GM12801 (cell line): ENCODE measurements around the gene FAM241A.

Experiments
- TF ChIP-seq, protein P1 (sequence below): IDR thresholded peaks from one replicate; pipeline ENCODE4 v1.5.1; 2011; ENCODE audit warnings: control low read depth; ENCODE audit not compliant: insufficient read length; ENCODE audit errors: extremely low read depth

FAM241A gene

DNA sequence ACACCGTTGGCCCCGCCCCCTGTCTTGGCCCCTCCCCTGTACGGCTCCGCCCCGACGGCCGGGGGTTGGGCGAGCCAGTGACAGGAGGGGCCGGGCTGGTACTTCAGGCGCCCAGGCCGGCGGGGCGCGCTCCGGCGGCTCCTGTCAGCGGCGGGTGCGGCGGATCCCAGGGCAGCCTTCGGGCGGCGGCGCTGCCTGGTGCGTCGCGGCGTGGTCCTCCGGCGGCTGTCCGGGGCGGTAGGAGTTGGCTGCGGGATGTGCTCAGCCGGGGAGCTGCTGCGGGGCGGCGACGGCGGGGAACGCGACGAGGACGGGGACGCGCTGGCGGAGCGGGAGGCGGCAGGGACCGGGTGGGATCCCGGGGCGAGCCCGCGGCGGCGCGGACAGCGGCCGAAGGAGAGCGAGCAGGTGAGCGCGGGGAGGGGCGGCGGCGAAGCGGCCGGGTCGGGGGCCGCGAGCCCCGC, at the start of gene FAM241A:
Gene FAM241A, plus strand, starts transcription at position 129 of the 464 bp plus-strand sequence. Its CDS starts 127 bp downstream, at position 256.
- TF ChIP-seq, protein P1, sequence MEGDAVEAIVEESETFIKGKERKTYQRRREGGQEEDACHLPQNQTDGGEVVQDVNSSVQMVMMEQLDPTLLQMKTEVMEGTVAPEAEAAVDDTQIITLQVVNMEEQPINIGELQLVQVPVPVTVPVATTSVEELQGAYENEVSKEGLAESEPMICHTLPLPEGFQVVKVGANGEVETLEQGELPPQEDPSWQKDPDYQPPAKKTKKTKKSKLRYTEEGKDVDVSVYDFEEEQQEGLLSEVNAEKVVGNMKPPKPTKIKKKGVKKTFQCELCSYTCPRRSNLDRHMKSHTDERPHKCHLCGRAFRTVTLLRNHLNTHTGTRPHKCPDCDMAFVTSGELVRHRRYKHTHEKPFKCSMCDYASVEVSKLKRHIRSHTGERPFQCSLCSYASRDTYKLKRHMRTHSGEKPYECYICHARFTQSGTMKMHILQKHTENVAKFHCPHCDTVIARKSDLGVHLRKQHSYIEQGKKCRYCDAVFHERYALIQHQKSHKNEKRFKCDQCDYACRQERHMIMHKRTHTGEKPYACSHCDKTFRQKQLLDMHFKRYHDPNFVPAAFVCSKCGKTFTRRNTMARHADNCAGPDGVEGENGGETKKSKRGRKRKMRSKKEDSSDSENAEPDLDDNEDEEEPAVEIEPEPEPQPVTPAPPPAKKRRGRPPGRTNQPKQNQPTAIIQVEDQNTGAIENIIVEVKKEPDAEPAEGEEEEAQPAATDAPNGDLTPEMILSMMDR, result no peak

DNA sequence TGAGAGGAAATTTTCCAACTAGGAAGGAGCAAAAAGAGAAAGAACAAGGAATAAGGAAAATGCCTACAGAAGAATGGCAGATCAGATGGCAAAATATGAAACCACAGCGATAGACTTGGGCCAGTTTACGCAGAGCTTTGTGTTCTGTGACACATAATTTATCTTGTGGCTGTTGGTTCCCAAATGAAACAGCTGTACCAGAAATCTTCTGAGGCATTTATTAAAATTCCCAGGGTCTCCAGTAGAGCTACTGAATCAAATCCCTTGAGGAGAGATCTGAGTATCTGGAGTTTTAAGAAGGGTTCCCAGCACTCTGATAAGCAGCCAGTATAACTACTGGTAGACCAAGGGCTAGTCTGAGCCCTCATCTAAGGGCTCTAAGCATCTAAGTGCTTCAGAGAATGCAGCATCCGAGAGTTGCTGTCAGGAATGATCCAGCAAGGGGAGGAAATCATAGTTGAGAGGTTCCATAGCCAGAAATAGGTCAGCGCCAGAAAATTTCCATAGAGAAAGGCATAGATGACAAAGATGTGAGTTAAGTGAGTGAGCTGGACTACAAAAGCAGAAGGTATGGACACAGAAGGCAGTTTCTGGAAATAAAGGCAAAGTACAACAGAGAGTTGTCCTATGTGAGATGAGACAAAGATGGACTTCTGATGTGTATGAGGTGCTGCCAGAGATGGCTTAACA, 46.3 kb upstream of the FAM241A start:
- TF ChIP-seq, protein P1, result no peak

DNA sequence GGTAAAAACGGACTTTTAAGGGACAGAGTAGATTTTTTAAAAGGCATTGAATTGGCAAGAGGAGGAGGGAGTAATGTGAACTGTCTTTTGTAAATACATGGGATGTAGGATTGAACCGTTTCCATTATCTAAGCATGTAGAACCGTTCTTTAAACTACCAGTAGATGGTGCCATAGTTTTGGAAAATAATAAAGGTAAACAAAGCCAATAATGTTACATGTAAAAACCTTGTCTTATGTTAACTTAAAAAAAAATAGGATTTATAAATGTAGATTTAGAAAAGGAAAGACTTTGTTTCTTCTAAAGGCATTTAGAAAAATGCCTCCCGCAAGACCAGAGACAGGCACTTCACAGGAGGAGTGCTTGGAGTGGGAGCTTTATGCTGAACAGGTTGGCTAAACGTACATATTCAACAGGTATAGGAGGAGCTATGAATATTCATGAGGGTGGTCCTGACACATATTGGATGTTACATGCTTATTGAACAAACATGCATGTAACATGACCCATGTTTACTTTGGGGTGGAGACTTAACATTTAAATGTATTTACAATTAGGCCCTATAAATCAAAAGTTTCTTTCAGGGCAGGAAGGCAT, 45.5 kb upstream of the FAM241A start:
- TF ChIP-seq, protein P1, result no peak

DNA sequence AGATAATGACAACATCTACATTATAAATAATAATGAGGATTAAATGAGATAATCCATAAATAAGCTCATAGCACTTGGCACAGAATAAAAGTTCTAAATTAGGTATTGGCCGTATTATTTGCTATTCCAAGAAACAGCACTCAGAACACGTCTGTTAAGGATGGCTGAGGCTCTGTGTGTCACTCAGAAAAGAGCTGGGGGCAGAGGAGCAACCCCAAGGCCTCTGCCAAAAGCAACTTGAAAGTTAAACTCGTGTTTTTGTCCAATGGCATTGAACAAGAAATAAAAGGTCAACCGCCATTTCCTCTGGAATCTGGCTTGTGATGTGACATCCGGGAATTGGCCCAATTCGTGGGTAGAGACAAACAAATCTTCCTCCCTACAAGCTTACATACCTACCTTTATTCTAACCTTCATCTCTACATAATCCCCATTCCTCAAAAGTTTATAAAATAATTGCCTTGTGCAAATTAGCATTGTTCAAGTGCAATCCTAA, 42.3 kb upstream of the FAM241A start:
- TF ChIP-seq, protein P1, result no peak

DNA sequence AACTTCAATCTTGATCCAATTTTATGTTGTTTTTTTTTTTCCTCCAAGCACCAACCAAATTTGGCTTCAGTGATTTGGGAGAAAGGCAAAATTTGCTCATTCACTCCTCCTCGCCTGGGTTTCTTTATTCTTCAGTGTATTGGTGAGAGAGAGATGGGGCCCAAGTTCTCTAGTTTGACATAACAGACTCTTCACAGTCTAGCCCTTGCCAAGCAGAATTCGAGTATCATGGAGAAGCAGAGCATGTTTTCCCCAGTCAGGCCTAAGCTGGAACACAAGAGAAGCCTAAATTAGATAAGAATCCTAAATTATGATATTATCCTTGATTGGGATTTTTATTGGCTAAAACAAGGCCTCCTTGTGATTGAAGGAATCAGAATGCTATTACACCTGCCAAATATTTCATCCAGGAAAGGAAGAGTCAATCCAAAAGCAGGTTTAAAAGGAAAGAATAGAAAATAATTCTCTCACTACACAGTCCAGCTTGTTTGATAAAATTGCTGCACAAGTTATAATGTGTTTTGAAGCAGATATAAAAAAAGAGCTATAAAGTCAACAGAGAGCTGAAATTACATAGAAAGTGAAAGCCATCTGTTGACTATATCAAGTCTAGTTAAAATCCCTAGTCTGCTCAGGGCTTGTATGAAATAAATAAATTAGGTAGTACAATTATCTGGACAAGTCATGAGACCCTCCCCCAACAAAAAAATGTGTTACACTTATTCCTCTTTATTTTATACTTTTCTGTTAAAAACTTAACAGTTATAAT, 39.9 kb upstream of the FAM241A start:
- TF ChIP-seq, protein P1, result no peak

DNA sequence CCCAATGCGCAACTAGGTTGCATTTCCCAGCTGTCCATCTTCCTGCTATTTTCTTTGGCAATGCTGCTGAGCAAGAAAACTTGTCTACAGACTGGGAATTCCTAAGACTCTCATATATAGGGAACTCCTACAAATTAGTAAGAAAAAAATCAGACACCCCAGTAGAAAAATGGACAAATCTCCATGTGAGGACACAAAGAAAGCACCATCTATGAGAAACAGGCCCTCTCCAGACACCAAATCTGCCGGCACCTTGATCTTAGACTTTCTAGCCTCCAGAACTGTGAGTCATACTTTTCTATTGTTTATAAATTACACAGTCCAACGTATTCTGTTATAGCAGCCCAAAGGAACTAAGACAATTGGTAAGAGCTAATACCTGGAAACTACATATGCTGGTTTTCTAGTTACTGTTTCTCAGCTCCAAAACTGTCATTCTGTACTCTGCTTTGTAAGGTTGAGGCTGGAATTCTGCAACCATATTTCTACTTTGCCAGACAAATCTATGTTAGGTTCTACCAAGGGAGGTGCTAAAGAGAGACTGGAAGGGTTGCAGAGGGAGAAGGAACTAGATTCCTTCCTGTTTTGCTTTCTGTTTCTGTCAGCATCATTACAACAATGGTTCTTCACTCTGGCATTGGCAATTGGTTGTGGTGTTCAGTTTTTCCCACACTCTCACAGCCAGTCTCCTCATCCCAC, 35.7 kb upstream of the FAM241A start:
- TF ChIP-seq, protein P1, result no peak

DNA sequence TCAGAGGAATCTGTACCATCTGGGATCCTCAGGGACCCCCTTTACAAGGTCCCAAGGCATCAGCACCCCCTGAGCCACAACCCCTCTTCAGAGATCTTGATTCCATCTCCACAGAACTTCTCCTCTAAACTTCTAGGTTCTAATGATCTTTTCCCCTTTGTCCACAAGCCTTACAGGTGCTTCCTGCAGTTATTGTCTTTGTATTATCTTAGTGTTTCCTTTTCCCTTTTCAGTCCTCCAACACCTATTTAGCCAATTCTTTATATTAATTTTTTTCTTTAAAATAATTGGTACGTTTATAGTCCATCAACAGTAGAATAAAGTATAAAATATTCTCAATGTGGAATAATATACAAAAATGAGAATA, 35.2 kb upstream of the FAM241A start:
- TF ChIP-seq, protein P1, result no peak
